ENCODE measurements around the gene BRINP3. TPM values are rescaled to one million over a fixed set of nuclear protein-coding genes. Genes with fewer than 3 reads are reported as not detected.

BRINP3 gene
- total and polyA plus RNA-seq, 2 experiments from 2014 or later, result not detected

DNA sequence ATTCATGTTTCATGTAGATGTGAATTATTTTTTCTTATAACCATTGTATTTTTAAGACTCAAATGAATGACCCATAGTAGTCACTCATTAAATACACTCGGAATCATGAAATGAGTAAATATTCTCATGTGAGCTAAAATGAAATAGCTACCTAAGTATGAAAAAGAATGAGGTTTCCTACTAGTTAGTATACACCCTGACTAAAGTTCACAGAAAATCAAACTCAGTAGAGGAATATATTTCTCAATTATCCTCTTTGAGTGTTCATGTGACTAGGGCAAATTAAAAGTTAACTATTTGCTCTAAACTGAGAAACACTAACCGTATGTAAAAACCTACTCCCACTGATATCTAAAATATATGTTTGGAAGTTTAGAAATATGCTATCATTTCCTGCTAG lies 187.8 kb downstream of the BRINP3 start:
- no peak overlapping the region for H3K27ac Mint-ChIP-seq
- Histone ChIP-seq H2AFZ (no peak overlapping the region), H3K4me1 (ENCODE audit: insufficient read depth) (no peaks in the 10 kb centered on the region), H3K4me2 (no peak overlapping the region), H3K36me3 (ENCODE audit: insufficient read depth) (no peaks in the 10 kb centered on the region), H3K27ac (ENCODE audit: low read depth) (no peak overlapping the region), H3K9me2 (ENCODE audit: insufficient read depth) (no peaks in the 10 kb centered on the region), H3K27me3 (ENCODE audit: insufficient read depth) (no peaks in the 10 kb centered on the region), H3K79me2 (replicated peaks; ENCODE audit: insufficient read depth) (no peaks in the 10 kb centered on the region), H3F3A (replicated peaks; ENCODE audit: low read depth) (no peaks in the 10 kb centered on the region), H3K4me3 (no peak overlapping the region), H4K20me1 (replicated peaks; ENCODE audit: insufficient read depth) (no peaks in the 10 kb centered on the region)
- TF ChIP-seq, protein P1, sequence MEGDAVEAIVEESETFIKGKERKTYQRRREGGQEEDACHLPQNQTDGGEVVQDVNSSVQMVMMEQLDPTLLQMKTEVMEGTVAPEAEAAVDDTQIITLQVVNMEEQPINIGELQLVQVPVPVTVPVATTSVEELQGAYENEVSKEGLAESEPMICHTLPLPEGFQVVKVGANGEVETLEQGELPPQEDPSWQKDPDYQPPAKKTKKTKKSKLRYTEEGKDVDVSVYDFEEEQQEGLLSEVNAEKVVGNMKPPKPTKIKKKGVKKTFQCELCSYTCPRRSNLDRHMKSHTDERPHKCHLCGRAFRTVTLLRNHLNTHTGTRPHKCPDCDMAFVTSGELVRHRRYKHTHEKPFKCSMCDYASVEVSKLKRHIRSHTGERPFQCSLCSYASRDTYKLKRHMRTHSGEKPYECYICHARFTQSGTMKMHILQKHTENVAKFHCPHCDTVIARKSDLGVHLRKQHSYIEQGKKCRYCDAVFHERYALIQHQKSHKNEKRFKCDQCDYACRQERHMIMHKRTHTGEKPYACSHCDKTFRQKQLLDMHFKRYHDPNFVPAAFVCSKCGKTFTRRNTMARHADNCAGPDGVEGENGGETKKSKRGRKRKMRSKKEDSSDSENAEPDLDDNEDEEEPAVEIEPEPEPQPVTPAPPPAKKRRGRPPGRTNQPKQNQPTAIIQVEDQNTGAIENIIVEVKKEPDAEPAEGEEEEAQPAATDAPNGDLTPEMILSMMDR (conservative IDR thresholded peaks at IDR 0.05; ENCODE audit: low read depth in 2 of 2), result no peak
- TF ChIP-seq NANOG (IDR thresholded peaks at IDR 0.05; ENCODE audit: borderline replicate concordance) (no peak), ZNF462 (CRISPR knock-in tag; IDR thresholded peaks at IDR 0.05) (no peak), CREB1 (CRISPR knock-in tag; IDR thresholded peaks at IDR 0.05; ENCODE audit: low read depth) (no peak), ZNF331 (CRISPR knock-in tag; IDR thresholded peaks at IDR 0.05; ENCODE audit: low read depth) (no peak), ZNF114 (CRISPR knock-in tag; IDR thresholded peaks at IDR 0.05) (no peak), EZH2phosphoT487 (IDR thresholded peaks at IDR 0.05; ENCODE audit: unreplicated experiment) (no peak), JUNB (IDR thresholded peaks at IDR 0.05; ENCODE audit: unreplicated experiment) (no peak)
- H3K4me1 Mint-ChIP-seq, result no peaks in the 10 kb centered on the region
- DNase-seq (ENCODE audit: low spot score) (no peak), ATAC-seq (no peak)
- no peaks in the 10 kb centered on the region for H3K9me3 Mint-ChIP-seq
- no peak overlapping the region for H3K4me3 Mint-ChIP-seq
- no peaks in the 10 kb centered on the region for H3K36me3 Mint-ChIP-seq (ENCODE audit: low read depth)
- no peaks in the 10 kb centered on the region for H3K27me3 Mint-ChIP-seq (ENCODE audit: insufficient read depth, low read depth, poor library complexity)
